PC-3 (cell line): ENCODE results near the gene PIAS4. TPM values are rescaled to one million over a fixed set of nuclear protein-coding genes. Genes with fewer than 3 reads are reported as not detected.

Experiments used
- ATAC-seq: fragments of 200-7000 bp; cut with Tn5 transposase; 2 replicates; pipeline ENCODE4 v1.9.1; 2020; ENCODE audit warnings: mild to moderate bottlenecking, moderate library complexity
- BruUV-seq: library from RNA; stranded (reverse); fragments of 400-500 nt; replicated peaks from 2 replicates; lab custom pipeline; 2021; lab: Mats Ljungman, UMichigan
- CTCF ChIA-PET: fragments of 300-600 bp; sonication (Branson Sonifier 250); formaldehyde crosslinking; loops from one replicate; lab custom pipeline; 2022; ENCODE audit warnings: antibody characterized with exemption; lab: Charles Lee
- POLR2A ChIA-PET: fragments of 300-600 bp; sonication (Branson Sonifier 250); formaldehyde crosslinking; loops from one replicate; lab custom pipeline; 2022; ENCODE audit warnings: antibody characterized with exemption; ENCODE audit not compliant: unreplicated experiment; lab: Charles Lee
- DNase-seq: peaks from one replicate; pipeline ENCODE4 v3.0.0-alpha.2; 2015
- H2AFZ ChIP-seq: fragments of 300-600 bp; sonication (generic); 2 replicates; pipeline ENCODE4 v1.6.0; 2016; ENCODE audit warnings: antibody characterized with exemption, low read length
- H3F3A ChIP-seq: fragments of 300-600 bp; sonication (generic); one replicate; pipeline ENCODE4 v1.6.0; 2017; ENCODE audit warnings: antibody characterized with exemption, low read length, control low read depth, mild to moderate bottlenecking; ENCODE audit not compliant: unreplicated experiment
- H3K27ac ChIP-seq: fragments of 300-600 bp; sonication (generic); 2 replicates; pipeline ENCODE4 v1.5.1; 2016; ENCODE audit warnings: mild to moderate bottlenecking, low read length
- H3K27me3 ChIP-seq: fragments of 300-600 bp; sonication (generic); 2 replicates; pipeline ENCODE4 v1.6.1; 2016; ENCODE audit warnings: low read length, mixed read lengths
- H3K36me3 ChIP-seq: fragments of 300-600 bp; sonication (generic); 2 replicates; pipeline ENCODE4 v1.6.1; 2016; ENCODE audit warnings: low read depth, mixed run types, low read length, mixed read lengths
- H3K4me1 ChIP-seq: fragments of 300-600 bp; sonication (generic); 2 replicates; pipeline ENCODE4 v1.5.1; 2016; ENCODE audit warnings: low read length; ENCODE audit not compliant: insufficient read depth
- H3K4me2 ChIP-seq: fragments of 300-600 bp; sonication (generic); 2 replicates; pipeline ENCODE4 v1.6.0; 2016; ENCODE audit warnings: low read length
- H3K4me3 ChIP-seq: fragments of 300-600 bp; sonication (generic); 2 replicates; pipeline ENCODE4 v1.5.1; 2016; ENCODE audit warnings: mild to moderate bottlenecking, low read length, mixed read lengths
- H3K79me2 ChIP-seq: fragments of 300-600 bp; sonication (generic); 2 replicates; pipeline ENCODE4 v1.6.1; 2017; ENCODE audit warnings: low read length, mixed read lengths
- H3K9ac ChIP-seq: fragments of 300-600 bp; sonication (generic); 2 replicates; pipeline ENCODE4 v1.6.0; 2016; ENCODE audit warnings: mild to moderate bottlenecking, low read length
- H3K9me2 ChIP-seq: fragments of 300-600 bp; sonication (generic); replicated peaks from 2 replicates; pipeline ENCODE4 v1.6.1; 2016; ENCODE audit warnings: mixed run types, low read length, mixed read lengths
- H3K9me3 ChIP-seq: fragments of 300-600 bp; sonication (generic); 2 replicates; pipeline ENCODE4 v1.6.1; 2016; ENCODE audit warnings: low read length, mixed read lengths
- H4K20me1 ChIP-seq: fragments of 300-600 bp; sonication (generic); 2 replicates; pipeline ENCODE4 v1.6.1; 2016; ENCODE audit warnings: low read length, mixed read lengths
- CTCF ChIP-seq: fragments of 300-600 bp; sonication (generic); conservative IDR thresholded peaks from 2 replicates; pipeline ENCODE4 v1.5.1; 2017; ENCODE audit warnings: antibody characterized with exemption, low read depth, mild to moderate bottlenecking, low read length
- EZH2 ChIP-seq: fragments of 300-600 bp; sonication (generic); IDR thresholded peaks from one replicate; pipeline ENCODE4 v1.6.1; 2017; ENCODE audit warnings: antibody characterized with exemption, mild to moderate bottlenecking, low read length; ENCODE audit not compliant: unreplicated experiment
- EZH2phosphoT487 ChIP-seq: fragments of 300-600 bp; sonication (generic); IDR thresholded peaks from 2 replicates; pipeline ENCODE4 v1.6.1; 2018; ENCODE audit warnings: mild to moderate bottlenecking, antibody characterized with exemption, low read length, borderline replicate concordance
- intact Hi-C: fragments of 100-400 bp; cut with micrococcal nuclease; formaldehyde crosslinking; loops from 2 replicates; pipeline ENCODE4 v1.9.0; 2023
- total RNA-seq: library from RNA; depleted of rRNA; stranded (reverse); fragments of >200 nt; gene quantifications from 2 replicates; pipeline ENCODE4 v1.2.3, GENCODE V29; 2014

PIAS4 gene
- total RNA-seq, 1 experiment from 2014 or later: 21.0 TPM

- TF ChIP-seq CTCF (no peak), EZH2phosphoT487 (no peak), EZH2 (no peak)
- H2AFZ ChIP-seq: no peak overlapping the region
- no peak overlapping the region for H3K27ac ChIP-seq
- ChIA-PET POLR2A (no interaction called here), CTCF (no interaction called here)
- H3K27me3 ChIP-seq: no peaks in the 10 kb centered on the region
- no peak overlapping the region for H3K9ac ChIP-seq
- intact Hi-C loops: no loop called here
- H4K20me1 ChIP-seq: no peaks in the 10 kb centered on the region
- H3K4me1 ChIP-seq: no peaks in the 10 kb centered on the region
- no peak for ATAC-seq
- BruUV-seq: TSS peak; percentile 29
- H3K79me2 ChIP-seq: no peaks in the 10 kb centered on the region
- peaks cover 10% of the 10 kb centered on the region for H3K36me3 ChIP-seq
- no peaks in the 10 kb centered on the region for H3F3A ChIP-seq
- H3K9me2 ChIP-seq: no peaks in the 10 kb centered on the region
- no peak overlapping the region for H3K4me2 ChIP-seq
- H3K4me3 ChIP-seq: no peak overlapping the region
- DNase-seq: no peak
- no peaks in the 10 kb centered on the region for H3K9me3 ChIP-seq
These were observed 29.2 kb downstream of the PIAS4 start for GRCh38 chr19:4036576-4037300.

GRCh38 chr19:4037301-4037949, 29.9 kb downstream of the PIAS4 start:
- Histone ChIP-seq H3K27me3 (no peaks in the 10 kb centered on the region), H3K36me3 (peaks cover 10% of the 10 kb centered on the region), H3K79me2 (no peaks in the 10 kb centered on the region), H3K4me2 (no peak overlapping the region), H3F3A (no peaks in the 10 kb centered on the region), H3K27ac (no peak overlapping the region), H2AFZ (no peak overlapping the region), H3K9ac (no peak overlapping the region), H3K9me2 (no peaks in the 10 kb centered on the region), H3K4me3 (no peak overlapping the region), H4K20me1 (no peaks in the 10 kb centered on the region), H3K9me3 (no peaks in the 10 kb centered on the region), H3K4me1 (0 out of 2 replicates have a peak, but pooled peaks cover 2% of the 10 kb centered on the region)
- BruUV-seq: no TSS peak
- no peak for ATAC-seq
- CTCF ChIA-PET: no interaction called here
- DNase-seq: no peak
- intact Hi-C loops: no loop called here
- TF ChIP-seq EZH2 (no peak), CTCF (no peak), EZH2phosphoT487 (no peak)
- POLR2A ChIA-PET: no interaction called here

- no peak for DNase-seq
- no peak for TF ChIP-seq EZH2phosphoT487
- no peak for TF ChIP-seq EZH2
- TF ChIP-seq CTCF: no peak
- no peaks in the 10 kb centered on the region for H3K9me3 ChIP-seq
- no peak overlapping the region for H2AFZ ChIP-seq
- no peak overlapping the region for H3K9ac ChIP-seq
- POLR2A ChIA-PET: no interaction called here
- H3K4me3 ChIP-seq: no peak overlapping the region
- 0 out of 2 replicates have a peak, but pooled peaks cover 3% of the 10 kb centered on the region for H3K4me1 ChIP-seq
- H3K27ac ChIP-seq: no peak overlapping the region
- no TSS peak for BruUV-seq
- H3K27me3 ChIP-seq: no peaks in the 10 kb centered on the region
- no peaks in the 10 kb centered on the region for H3F3A ChIP-seq
- H3K9me2 ChIP-seq: no peaks in the 10 kb centered on the region
- CTCF ChIA-PET: no interaction called here
- ATAC-seq: no peak
- H3K4me2 ChIP-seq: no peak overlapping the region
- H3K79me2 ChIP-seq: no peaks in the 10 kb centered on the region
- H3K36me3 ChIP-seq: peaks cover 10% of the 10 kb centered on the region
- intact Hi-C loops: no loop called here
- H4K20me1 ChIP-seq: no peaks in the 10 kb centered on the region
These were observed 30.5 kb downstream of the PIAS4 start for GRCh38 chr19:4038057-4038456.
